HL-60 (cell line): Measurements from ENCODE around the gene PDXP.

Experiments
- DNase-seq, 2 experiments: peaks; one replicate each; pipeline ENCODE4 v3.0.0-alpha.2; 2010 to 2020; ENCODE audit warnings: low read depth in 1 of 2, low spot score in 1 of 2
- H3K27ac ChIP-seq: fragments of 250-450 bp; sonication (Bioruptor Pico); replicated peaks from 2 replicates; pipeline ENCODE4 v1.5.1; 2020; ENCODE audit warnings: mild to moderate bottlenecking, moderate library complexity
- H3K27me3 ChIP-seq: fragments of 250-450 bp; sonication (Bioruptor Pico); 2 replicates; pipeline ENCODE4 v1.5.1; 2021; ENCODE audit warnings: mild to moderate bottlenecking, moderate library complexity; ENCODE audit not compliant: insufficient read depth, poor library complexity, severe bottlenecking
- H3K4me3 ChIP-seq: replicated peaks from 2 replicates; pipeline ENCODE4 v1.5.1; 2011; ENCODE audit warnings: mild to moderate bottlenecking, control low read depth, low read length; ENCODE audit not compliant: insufficient read depth
- CTCF ChIP-seq: IDR thresholded peaks from one replicate; pipeline ENCODE4 v1.5.1; 2011; ENCODE audit warnings: low read length, control low read depth, inconsistent platforms; ENCODE audit not compliant: insufficient read depth
- GABPA ChIP-seq: IDR thresholded peaks from 2 replicates; pipeline ENCODE4 v1.6.1; 2012; ENCODE audit warnings: low read depth
- POLR2AphosphoS5 ChIP-seq: IDR thresholded peaks from 2 replicates; pipeline ENCODE4 v1.6.1; 2012; ENCODE audit warnings: low read depth
- REST ChIP-seq: IDR thresholded peaks from 2 replicates; pipeline ENCODE4 v1.6.1; 2012; ENCODE audit warnings: low read depth; ENCODE audit not compliant: insufficient replicate concordance
- SPI1 ChIP-seq: IDR thresholded peaks from 2 replicates; pipeline ENCODE4 v1.6.1; 2012; ENCODE audit warnings: low read depth, mild to moderate bottlenecking, borderline replicate concordance

The PDXP gene

GRCh38 chr22:37639070-37639760, 19.3 kb upstream of the PDXP start, which contains the start of gene SH3BP1:
SH3BP1 (plus strand) TSS chr22:37639669; CDS start chr22:37639788, 119 bp downstream.
- Histone ChIP-seq H3K27me3 (no peaks in the 10 kb centered on the region), H3K27ac (peak within 1 kb of the TSS; percentile 81), H3K4me3 (peak within 1 kb of the TSS; percentile 84)
- no peak for DNase-seq
- TF ChIP-seq GABPA: no peak
- TF ChIP-seq REST: no peak
- TF ChIP-seq CTCF: no peak
- TF ChIP-seq POLR2AphosphoS5: no peak
- no peak for TF ChIP-seq SPI1

GRCh38 chr22:37639771-37640590, 18.5 kb upstream of the PDXP start:
- H3K27me3 ChIP-seq: no peaks in the 10 kb centered on the region
- H3K27ac ChIP-seq: peak overlapping the region; percentile 81
- peak overlapping the region; percentile 84 for H3K4me3 ChIP-seq
- TF ChIP-seq CTCF (no peak), POLR2AphosphoS5 (no peak), GABPA (peak; percentile 56), REST (no peak), SPI1 (peak; percentile 87; the same call in 1 of the 2 replicates)
- peak; percentile 78 to 85 for DNase-seq

- peak overlapping the region; percentile 81 for H3K27ac ChIP-seq
Measured at GRCh38 chr22:37640591-37641560, 17.6 kb upstream of the PDXP start.

More at GRCh38 chr22:37640591-37641560, 17.6 kb upstream of the PDXP start:
- no peaks in the 10 kb centered on the region for H3K27me3 ChIP-seq
- DNase-seq: no peak
- H3K4me3 ChIP-seq: peak overlapping the region; percentile 84
- TF ChIP-seq POLR2AphosphoS5 (no peak), SPI1 (peak; percentile 76; the same call in 1 of the 2 replicates), GABPA (no peak), REST (no peak)
